ENCODE results near the gene UCHL3. TPM values are rescaled to one million over a fixed set of nuclear protein-coding genes. Genes with fewer than 3 reads are reported as not detected.

UCHL3 gene
- polyA plus RNA-seq, 1 donor (not counting 4 experiments of a cell fraction or from before 2014, with no cell fraction given): 134 TPM

DNA sequence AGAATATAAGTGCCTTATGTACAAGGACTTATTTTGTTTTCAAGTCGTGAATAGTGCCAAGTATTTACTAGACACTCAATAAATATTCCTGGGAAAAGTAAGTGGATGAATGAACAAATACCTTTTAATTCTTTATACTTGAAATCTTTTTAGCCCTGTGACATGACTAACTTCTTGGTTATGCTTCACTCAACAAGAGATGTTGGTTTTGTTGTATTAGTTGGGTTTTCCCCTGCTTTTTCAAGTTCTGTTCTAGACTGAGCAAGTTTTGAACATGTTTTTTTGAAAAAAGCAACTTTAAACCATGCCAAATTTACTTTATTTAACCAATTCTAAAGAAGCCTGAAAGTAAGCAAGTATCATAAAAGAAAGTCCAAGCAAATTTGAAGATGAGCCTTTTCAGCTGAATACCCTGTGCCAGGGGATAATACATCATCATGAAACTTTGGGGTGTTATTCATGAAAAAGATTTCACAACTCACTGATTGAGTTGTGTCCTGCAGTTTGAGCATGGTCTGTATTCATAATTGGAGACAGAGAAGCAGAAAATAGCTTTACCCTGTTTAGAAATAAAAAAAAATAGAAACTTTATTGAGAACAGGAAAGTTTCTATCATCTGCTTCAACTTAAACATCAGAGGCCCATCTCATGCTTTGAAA is 97.7 kb downstream of the UCHL3 start:
- no peak overlapping the region for H3K4me2 ChIP-seq (ENCODE audit: control insufficient read depth, extremely low read depth, insufficient read depth, low read depth, low read length)
- no peaks in the 10 kb centered on the region for H3K9me3 ChIP-seq (ENCODE audit: control insufficient read depth, low read depth, low read length)
- H3K79me2 ChIP-seq (ENCODE audit: control insufficient read depth, insufficient read depth, low read length): no peaks in the 10 kb centered on the region
- H3K27ac ChIP-seq (ENCODE audit: control insufficient read depth, insufficient read depth, low read length): no peak overlapping the region
- no peaks in the 10 kb centered on the region for H3K9me1 ChIP-seq (ENCODE audit: control insufficient read depth, extremely low read depth, insufficient read depth, low read length)
- no peaks in the 10 kb centered on the region for H3K36me3 ChIP-seq (ENCODE audit: control insufficient read depth in 2 of 2, extremely low read depth in 1 of 2, insufficient read depth in 2 of 2, low read length in 2 of 2)
- no peak overlapping the region for H2AFZ ChIP-seq (ENCODE audit: control insufficient read depth, low read length)
- H3K4me3 ChIP-seq (ENCODE audit: control insufficient read depth in 2 of 3, extremely low read depth in 1 of 3, insufficient read depth in 2 of 3, low read depth in 1 of 3, low read length in 3 of 3): no peak overlapping the region
- no peaks in the 10 kb centered on the region for H4K20me1 ChIP-seq (ENCODE audit: control insufficient read depth, extremely low read depth, insufficient read depth, low read length)
- no peaks in the 10 kb centered on the region for H3K27me3 ChIP-seq (ENCODE audit: control insufficient read depth, extremely low read depth, insufficient read depth, low read length)
- no peak for DNase-seq (ENCODE audit: low read depth, low spot score)
- TF ChIP-seq CTCF (optimal IDR thresholded peaks at IDR 0.05 in 1 of 3, IDR thresholded peaks at IDR 0.05 in 1 of 3, conservative IDR thresholded peaks at IDR 0.05 in 1 of 3; ENCODE audit: extremely low read depth in 1 of 3, insufficient read depth in 2 of 3, low read length in 3 of 3) (no peak), EZH2 (IDR thresholded peaks at IDR 0.05; ENCODE audit: low read length) (no peak)
- no peaks in the 10 kb centered on the region for H3K4me1 ChIP-seq (ENCODE audit: control insufficient read depth, extremely low read depth, insufficient read depth, low read length)
- no peak overlapping the region for H3K9ac ChIP-seq (ENCODE audit: control insufficient read depth, extremely low read depth, insufficient read depth, low read length)
- no peak for FAIRE-seq
- dilution Hi-C loops (cut with MboI; ENCODE audit: extremely low pct_ligation_motif_present, low sequenced_read_pairs): no loop called here

DNA sequence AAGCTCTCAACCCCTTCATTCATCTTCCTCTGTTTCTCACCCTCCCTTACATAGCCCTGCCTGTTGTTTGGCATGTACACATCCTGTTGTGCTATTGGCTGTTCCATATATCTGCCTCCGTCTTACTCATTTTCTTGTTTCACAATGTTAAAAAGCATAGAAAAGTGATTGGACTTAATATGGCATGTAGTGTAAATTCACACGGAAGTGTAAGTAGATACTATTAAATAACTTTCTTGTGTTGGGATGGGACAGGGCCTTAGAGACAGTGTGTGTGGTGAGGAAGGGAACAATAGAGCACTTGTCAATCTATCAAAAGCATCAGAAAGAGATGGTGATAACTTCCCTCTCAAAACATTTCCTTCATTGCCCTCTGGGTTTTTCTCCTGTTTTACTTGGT is 98.9 kb downstream of the UCHL3 start:
- dilution Hi-C loops (cut with MboI; ENCODE audit: extremely low pct_ligation_motif_present, low sequenced_read_pairs): no loop called here
- H4K20me1 ChIP-seq (ENCODE audit: control insufficient read depth, extremely low read depth, insufficient read depth, low read length): no peaks in the 10 kb centered on the region
- no peak for FAIRE-seq

More for the DNA sequence above, 98.9 kb downstream of the UCHL3 start:
- no peak for DNase-seq (ENCODE audit: low read depth, low spot score)
- Histone ChIP-seq H3K36me3 (ENCODE audit: control insufficient read depth in 2 of 2, extremely low read depth in 1 of 2, insufficient read depth in 2 of 2, low read length in 2 of 2) (no peaks in the 10 kb centered on the region), H3K9me3 (ENCODE audit: control insufficient read depth, low read depth, low read length) (no peaks in the 10 kb centered on the region), H3K9me1 (ENCODE audit: control insufficient read depth, extremely low read depth, insufficient read depth, low read length) (no peaks in the 10 kb centered on the region), H3K27me3 (ENCODE audit: control insufficient read depth, extremely low read depth, insufficient read depth, low read length) (no peaks in the 10 kb centered on the region), H3K4me1 (ENCODE audit: control insufficient read depth, extremely low read depth, insufficient read depth, low read length) (no peaks in the 10 kb centered on the region), H3K79me2 (ENCODE audit: control insufficient read depth, insufficient read depth, low read length) (no peaks in the 10 kb centered on the region), H3K4me3 (ENCODE audit: control insufficient read depth in 2 of 3, extremely low read depth in 1 of 3, insufficient read depth in 2 of 3, low read depth in 1 of 3, low read length in 3 of 3) (no peak overlapping the region), H3K4me2 (ENCODE audit: control insufficient read depth, extremely low read depth, insufficient read depth, low read depth, low read length) (no peak overlapping the region), H2AFZ (ENCODE audit: control insufficient read depth, low read length) (no peak overlapping the region), H3K27ac (ENCODE audit: control insufficient read depth, insufficient read depth, low read length) (no peak overlapping the region), H3K9ac (ENCODE audit: control insufficient read depth, extremely low read depth, insufficient read depth, low read length) (no peak overlapping the region)
- TF ChIP-seq EZH2 (IDR thresholded peaks at IDR 0.05; ENCODE audit: low read length): no peak
- TF ChIP-seq CTCF (optimal IDR thresholded peaks at IDR 0.05 in 1 of 3, IDR thresholded peaks at IDR 0.05 in 1 of 3, conservative IDR thresholded peaks at IDR 0.05 in 1 of 3; ENCODE audit: extremely low read depth in 1 of 3, insufficient read depth in 2 of 3, low read length in 3 of 3): no peak

Measured in keratinocyte (primary cell).